ENCODE data around the gene MINDY1. TPM values are rescaled to one million over a fixed set of nuclear protein-coding genes. Genes with fewer than 3 reads are reported as not detected.

MINDY1 gene
- total and polyA plus RNA-seq, 10 of the 15 experiments (the other 5 are each of a cell fraction or from before 2014, with no cell fraction given): 0.48 to 8.8 (median 5.0) TPM

DNA sequence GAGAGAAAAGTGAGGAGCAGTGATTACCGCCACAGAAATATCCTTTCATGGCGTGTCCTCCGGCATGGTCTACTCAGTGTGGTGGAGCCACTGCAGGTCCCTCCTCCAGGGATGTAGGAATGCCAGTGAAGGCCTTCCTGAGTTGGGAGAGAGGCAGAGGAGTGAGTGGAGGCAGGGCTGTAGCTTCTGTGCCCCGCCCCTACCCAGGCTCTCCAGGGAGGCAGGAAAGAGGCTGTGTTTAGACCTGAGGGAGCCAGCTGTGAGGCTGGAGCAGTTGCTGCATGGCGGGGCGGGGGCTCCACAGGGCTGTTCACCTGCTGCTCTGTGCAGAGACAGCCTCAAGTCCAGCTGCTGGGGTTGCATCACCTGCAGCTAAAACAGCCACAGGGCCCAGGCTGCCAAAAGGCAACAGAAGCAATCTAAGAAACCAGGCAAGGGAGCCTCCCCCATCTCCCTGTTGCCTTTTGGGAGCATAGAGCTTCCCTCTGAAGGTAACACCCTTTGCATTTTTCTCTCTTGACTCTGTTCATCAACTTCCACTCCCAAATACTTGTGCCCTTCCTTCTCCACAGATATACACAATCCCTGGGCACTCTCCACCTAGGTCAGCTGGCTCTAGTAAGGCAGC lies 25.4 kb downstream of the MINDY1 start:
- Histone ChIP-seq H3K4me1 (ENCODE audit: control insufficient read depth, insufficient read depth, low read length) (no peaks in the 10 kb centered on the region), H3K4me2 (ENCODE audit: control insufficient read depth, insufficient read depth) (no peak overlapping the region), H2AFZ (ENCODE audit: control insufficient read depth, low read depth, low read length) (no peak overlapping the region), H3K27me3 (replicated peaks in 1 of 2; ENCODE audit: control insufficient read depth in 2 of 2, insufficient read depth in 2 of 2, low read length in 1 of 2) (no peaks in the 10 kb centered on the region; a peak in 2 of 4 replicates), H4K20me1 (ENCODE audit: control insufficient read depth, insufficient read depth) (no peaks in the 10 kb centered on the region), H3K9ac (ENCODE audit: control insufficient read depth, insufficient read depth, low read length) (no peak overlapping the region), H3K79me2 (ENCODE audit: control insufficient read depth, insufficient read depth, low read length) (no peaks in the 10 kb centered on the region), H3K4me3 (no peak overlapping the region), H3K9me3 (replicated peaks; ENCODE audit: control insufficient read depth, insufficient read depth, low read length) (no peaks in the 10 kb centered on the region), H3K36me3 (ENCODE audit: control insufficient read depth in 2 of 2, insufficient read depth in 2 of 2, low read length in 1 of 2) (no peaks in the 10 kb centered on the region), H3K27ac (ENCODE audit: control insufficient read depth, insufficient read depth) (no peak overlapping the region)
- in situ Hi-C loops (cut with MboI): no loop called here
- ChIA-PET POLR2A (no interaction called here), CTCF (interaction anchor here (0.7 to 15.8 kb wide), 11 partner anchors 9 to 726 kb away, joined by 3 to 252 read pairs (median 3); partner anchors contain the start of gene MINDY1), RAD21 (ENCODE audit: unreplicated experiment) (interaction anchor here (1.8 to 4.1 kb wide), 2 partner anchors 14 to 25 kb away, joined by 4 to 19 read pairs; partner anchors contain the start of gene MINDY1), SMC1A (ENCODE audit: uncharacterized antibody, unreplicated experiment) (interaction anchor here (0.6 kb wide), 2 partner anchors 308 to 635 kb away, joined by 3 read pairs; no protein-coding TSS in a partner anchor)
- TF ChIP-seq, protein P1, sequence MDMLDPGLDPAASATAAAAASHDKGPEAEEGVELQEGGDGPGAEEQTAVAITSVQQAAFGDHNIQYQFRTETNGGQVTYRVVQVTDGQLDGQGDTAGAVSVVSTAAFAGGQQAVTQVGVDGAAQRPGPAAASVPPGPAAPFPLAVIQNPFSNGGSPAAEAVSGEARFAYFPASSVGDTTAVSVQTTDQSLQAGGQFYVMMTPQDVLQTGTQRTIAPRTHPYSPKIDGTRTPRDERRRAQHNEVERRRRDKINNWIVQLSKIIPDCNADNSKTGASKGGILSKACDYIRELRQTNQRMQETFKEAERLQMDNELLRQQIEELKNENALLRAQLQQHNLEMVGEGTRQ (IDR thresholded peaks at IDR 0.05; ENCODE audit: borderline replicate concordance, low read depth, low read length): no peak
- TF ChIP-seq IRF4 (IDR thresholded peaks at IDR 0.05; ENCODE audit: low read depth, low read length): no peak
- TF ChIP-seq WRNIP1 (IDR thresholded peaks at IDR 0.05; ENCODE audit: borderline replicate concordance, low read depth, low read length): no peak
- TF ChIP-seq, protein P2, sequence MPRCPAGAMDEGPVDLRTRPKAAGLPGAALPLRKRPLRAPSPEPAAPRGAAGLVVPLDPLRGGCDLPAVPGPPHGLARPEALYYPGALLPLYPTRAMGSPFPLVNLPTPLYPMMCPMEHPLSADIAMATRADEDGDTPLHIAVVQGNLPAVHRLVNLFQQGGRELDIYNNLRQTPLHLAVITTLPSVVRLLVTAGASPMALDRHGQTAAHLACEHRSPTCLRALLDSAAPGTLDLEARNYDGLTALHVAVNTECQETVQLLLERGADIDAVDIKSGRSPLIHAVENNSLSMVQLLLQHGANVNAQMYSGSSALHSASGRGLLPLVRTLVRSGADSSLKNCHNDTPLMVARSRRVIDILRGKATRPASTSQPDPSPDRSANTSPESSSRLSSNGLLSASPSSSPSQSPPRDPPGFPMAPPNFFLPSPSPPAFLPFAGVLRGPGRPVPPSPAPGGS (IDR thresholded peaks at IDR 0.05; ENCODE audit: borderline replicate concordance, insufficient read depth, low read depth, low read length, poor library complexity, severe bottlenecking): no peak
- TF ChIP-seq CEBPB (IDR thresholded peaks at IDR 0.05; ENCODE audit: borderline replicate concordance in 1 of 2, low read depth in 2 of 2, low read length in 2 of 2): no peak
- no peak for TF ChIP-seq SMAD5 (IDR thresholded peaks at IDR 0.05; ENCODE audit: low read depth)
- no peak for TF ChIP-seq RAD21 (IDR thresholded peaks at IDR 0.05; ENCODE audit: insufficient read depth, low read depth, low read length)
- TF ChIP-seq, protein P3, sequence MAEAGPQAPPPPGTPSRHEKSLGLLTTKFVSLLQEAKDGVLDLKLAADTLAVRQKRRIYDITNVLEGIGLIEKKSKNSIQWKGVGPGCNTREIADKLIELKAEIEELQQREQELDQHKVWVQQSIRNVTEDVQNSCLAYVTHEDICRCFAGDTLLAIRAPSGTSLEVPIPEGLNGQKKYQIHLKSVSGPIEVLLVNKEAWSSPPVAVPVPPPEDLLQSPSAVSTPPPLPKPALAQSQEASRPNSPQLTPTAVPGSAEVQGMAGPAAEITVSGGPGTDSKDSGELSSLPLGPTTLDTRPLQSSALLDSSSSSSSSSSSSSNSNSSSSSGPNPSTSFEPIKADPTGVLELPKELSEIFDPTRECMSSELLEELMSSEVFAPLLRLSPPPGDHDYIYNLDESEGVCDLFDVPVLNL (IDR thresholded peaks at IDR 0.05; ENCODE audit: low read depth, low read length): no peak
- TF ChIP-seq GATAD2B (conservative IDR thresholded peaks at IDR 0.05; ENCODE audit: low read depth): no peak
- no peak for TF ChIP-seq YY1 (IDR thresholded peaks at IDR 0.05; ENCODE audit: low read depth, low read length)
- WGBS (ENCODE audit: insufficient coverage, insufficient replicate concordance, low lambda C conversion rate, missing lambda C conversion rate): 73% methylated on average over 5 of the region's 6 CpGs
- intact Hi-C loops (cut with micrococcal nuclease; ENCODE audit: unreplicated experiment): no loop called here
- DNase-seq (ENCODE audit: low read depth, low spot score): no peak
- FAIRE-seq: no peak
- no peak for ATAC-seq
- no TSS peak for BruUV-seq (replicated peaks)
